A673 (cell line): ENCODE measurements around the gene FAM47E.

Source experiments
- EZH2 ChIP-seq: fragments of 200-600 bp; sonication (generic); IDR thresholded peaks from 2 replicates; pipeline ENCODE4 v1.6.1; 2017; ENCODE audit warnings: borderline replicate concordance, low read depth, mild to moderate bottlenecking, mixed read lengths, antibody characterized with exemption, low read length; ENCODE audit not compliant: poor library complexity, severe bottlenecking
- TF ChIP-seq, protein P1 (sequence below): fragments of 300-800, 200-600 bp; sonication (generic); conservative IDR thresholded peaks from 2 replicates; pipeline ENCODE4 v1.5.1; 2017; ENCODE audit warnings: low read depth, mild to moderate bottlenecking, antibody characterized with exemption, low read length, moderate library complexity, mixed read lengths

- TF ChIP-seq, protein P1, sequence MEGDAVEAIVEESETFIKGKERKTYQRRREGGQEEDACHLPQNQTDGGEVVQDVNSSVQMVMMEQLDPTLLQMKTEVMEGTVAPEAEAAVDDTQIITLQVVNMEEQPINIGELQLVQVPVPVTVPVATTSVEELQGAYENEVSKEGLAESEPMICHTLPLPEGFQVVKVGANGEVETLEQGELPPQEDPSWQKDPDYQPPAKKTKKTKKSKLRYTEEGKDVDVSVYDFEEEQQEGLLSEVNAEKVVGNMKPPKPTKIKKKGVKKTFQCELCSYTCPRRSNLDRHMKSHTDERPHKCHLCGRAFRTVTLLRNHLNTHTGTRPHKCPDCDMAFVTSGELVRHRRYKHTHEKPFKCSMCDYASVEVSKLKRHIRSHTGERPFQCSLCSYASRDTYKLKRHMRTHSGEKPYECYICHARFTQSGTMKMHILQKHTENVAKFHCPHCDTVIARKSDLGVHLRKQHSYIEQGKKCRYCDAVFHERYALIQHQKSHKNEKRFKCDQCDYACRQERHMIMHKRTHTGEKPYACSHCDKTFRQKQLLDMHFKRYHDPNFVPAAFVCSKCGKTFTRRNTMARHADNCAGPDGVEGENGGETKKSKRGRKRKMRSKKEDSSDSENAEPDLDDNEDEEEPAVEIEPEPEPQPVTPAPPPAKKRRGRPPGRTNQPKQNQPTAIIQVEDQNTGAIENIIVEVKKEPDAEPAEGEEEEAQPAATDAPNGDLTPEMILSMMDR, result no peak
- TF ChIP-seq EZH2, result no peak
Observed at GRCh38 chr4:76301775-76302162, 50.2 kb downstream of the FAM47E start.
